SIG-M5 (cell line): ENCODE results near the gene ARL11.

ENCODE experiments used
- DNase-seq: peaks from one replicate; lab custom pipeline; 2025; lab: John Stamatoyannopoulos, UW

ARL11 gene

DNA sequence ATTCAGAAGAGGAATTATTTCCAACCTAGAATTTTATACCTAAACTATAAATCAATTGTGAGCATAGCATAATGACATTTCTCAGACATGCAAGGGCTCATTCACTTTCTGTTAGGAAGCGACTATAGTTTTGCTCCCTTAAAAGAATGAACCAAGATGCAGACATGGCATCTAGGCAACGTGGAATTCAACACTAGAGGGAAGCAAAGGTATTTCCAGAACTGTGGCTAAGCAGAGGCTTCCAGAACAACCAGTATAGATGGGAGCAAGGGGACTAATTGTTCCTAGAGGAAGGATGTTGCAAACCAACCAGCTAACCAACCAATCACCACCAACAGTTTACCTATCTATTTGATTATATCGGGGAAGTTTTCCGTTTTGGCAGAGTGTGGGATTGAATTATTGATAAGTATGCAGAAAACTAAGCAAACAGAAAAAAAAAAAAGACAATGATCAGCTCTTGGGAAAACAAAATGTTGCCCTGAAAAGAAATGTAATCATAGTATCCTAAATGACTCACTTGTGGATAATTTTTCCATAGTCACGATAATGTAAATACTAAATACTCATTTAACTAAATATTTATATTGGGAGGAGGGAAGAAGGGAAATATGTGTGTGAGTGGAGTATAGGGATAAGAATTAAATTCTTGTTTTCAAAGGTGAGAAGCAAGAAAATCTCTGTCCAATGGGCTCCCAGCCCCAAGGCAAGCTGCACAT lies 21.1 kb downstream of the ARL11 start:
- no peak for DNase-seq

DNA sequence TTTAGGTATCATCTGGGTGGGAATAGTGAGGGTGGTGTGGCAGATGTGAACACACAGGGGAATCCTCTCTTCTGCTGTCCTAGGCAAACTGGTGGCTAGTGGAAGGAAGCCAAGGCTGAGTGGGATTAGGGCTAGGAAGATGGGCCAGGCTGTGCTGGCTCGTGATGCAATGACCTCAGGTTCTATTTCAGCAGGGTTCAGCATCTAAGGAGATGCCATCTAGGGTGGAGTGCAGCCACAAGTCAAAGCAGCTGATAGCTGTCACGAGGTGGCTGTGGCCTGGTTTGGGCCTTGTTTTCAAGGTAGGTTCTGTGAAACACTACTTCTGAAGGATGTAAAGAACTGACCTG lies 21.6 kb downstream of the ARL11 start:
- DNase-seq: no peak

DNA sequence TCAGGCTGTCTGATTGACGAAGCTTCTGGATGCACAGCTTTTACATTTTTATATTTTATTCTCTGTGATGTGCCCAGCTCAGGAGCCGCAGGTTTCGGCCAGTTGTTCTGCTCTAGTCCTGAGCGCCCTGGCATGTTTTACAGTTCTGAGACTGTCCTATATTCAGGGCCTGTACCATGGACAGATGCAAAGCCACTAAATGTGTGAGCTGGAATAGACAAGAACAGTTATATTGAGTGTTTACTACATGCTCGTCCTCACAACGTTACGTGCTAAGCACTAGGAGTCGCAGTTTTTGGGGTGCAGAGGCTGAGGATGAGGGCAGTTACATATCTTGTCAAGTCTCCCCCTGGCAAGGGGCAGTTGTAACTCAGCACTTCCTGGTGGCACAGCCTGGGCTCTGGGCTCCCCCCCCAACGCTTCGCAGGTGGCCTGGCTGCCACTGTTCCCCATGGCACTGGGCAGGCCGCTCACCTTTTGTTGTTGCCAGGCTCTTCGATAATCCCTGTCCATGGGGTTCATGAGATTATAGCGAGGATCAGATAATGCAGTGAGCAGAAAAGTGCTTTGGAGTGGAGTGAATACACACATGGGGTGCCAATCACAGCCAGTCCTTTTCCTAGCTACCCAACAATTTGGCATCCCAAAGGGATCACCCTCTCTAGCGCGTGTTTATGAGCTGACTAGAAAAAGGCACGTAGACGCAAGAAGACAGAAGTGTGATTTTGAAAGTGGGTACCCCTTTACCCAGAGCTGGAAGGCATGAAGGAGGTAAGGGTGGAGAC lies 23.5 kb downstream of the ARL11 start:
- no peak for DNase-seq

DNA sequence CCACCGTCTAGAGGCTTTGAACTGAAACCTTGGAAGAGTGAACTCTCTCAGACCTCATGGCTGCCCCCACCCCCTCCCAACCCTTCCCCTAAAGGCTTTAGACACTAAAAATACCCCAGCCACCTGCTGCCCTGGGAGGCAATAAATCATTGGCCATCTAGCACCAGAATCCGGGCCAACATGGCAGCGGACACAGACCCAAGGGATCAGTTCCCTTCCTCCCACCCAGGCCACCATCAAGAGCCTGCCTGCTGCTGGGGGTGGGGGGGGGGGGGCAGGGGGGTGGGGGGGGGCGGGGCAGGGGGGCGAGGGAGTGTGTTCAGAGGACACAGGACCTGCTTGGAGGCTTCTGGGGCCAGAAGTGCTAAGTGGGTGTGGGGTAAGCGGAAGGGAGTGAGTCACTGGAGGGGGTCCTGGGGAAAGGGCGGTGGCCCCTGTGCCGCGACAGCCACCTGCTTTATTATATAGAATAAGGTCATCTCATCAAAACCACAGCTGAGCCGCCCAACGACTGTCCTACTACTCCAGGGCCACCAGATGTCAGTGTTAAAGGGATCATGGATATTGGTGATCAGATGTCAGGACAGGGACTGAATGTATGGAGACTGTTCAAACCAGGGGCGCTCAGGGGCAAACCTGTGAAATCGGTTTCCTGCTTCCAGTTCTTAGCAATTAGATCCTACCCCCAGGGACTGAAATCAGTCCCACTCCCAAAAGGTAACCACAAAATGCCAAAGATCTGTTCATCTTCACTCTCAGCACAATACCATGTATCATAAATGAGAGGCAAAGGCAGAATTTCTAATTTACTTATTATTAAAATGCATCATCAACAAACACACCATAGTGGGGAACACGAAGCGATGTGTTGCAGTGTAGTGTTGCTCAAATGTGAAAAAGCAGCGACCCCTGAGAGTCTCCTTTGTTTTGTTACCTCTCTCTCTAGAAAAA lies 24.3 kb downstream of the ARL11 start:
- DNase-seq: no peak

DNA sequence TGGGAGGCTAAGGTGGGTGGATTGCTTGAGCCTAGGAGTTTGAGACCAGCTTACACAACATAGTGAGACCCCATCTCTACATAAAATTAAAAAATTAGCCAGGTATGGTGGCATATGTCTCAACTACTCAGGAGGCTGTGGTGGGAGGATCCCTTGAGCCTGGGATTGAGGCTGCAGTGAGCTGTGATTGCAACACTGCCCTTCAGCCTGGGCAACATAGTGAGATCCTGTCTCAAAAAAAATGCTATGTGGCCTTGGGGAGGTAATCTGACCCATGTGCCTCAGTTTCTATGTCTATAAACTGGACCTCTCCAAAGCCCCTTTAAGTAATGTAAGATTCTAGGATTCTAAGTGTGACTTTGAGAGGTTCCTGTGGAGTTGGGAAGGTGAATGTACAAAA lies 25.2 kb downstream of the ARL11 start:
- DNase-seq: no peak

DNA sequence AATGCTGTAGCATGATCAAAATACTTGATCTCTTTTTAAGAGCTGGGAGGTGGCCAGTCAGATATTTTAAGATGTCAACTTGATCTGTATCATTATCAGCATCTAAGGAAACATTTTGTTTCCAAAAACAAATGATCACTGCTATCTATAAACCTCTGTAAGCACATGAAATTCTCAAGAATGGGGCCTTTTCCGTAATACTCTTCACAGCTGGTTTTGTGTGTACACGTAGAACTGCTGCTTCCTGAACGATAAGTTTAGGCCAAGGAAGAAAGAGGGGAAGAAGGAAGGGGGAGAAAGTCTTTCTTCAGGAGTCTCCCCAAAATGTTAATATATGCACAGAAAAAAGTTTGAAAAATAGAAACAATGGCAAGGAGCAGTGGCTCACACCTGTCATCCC lies 25.7 kb downstream of the ARL11 start:
- no peak for DNase-seq

DNA sequence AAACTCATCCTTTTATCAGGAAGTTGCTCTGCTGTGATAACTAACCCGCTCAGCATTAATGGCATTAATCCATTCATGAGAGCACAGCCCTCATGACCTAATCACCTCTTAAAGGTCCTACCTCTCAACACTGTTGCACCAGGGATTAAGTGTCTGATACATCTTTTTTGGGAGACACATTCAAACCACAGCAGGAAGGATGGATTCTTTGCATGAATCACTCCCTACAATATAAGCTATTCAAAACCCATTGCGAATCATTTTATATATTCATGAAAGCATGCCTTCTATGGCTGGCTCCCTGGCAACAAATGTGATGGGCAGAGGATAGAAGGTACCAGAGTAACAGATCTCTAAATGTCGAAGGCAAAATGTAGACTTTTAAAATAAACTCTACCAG lies 27.6 kb downstream of the ARL11 start:
- no peak for DNase-seq

DNA sequence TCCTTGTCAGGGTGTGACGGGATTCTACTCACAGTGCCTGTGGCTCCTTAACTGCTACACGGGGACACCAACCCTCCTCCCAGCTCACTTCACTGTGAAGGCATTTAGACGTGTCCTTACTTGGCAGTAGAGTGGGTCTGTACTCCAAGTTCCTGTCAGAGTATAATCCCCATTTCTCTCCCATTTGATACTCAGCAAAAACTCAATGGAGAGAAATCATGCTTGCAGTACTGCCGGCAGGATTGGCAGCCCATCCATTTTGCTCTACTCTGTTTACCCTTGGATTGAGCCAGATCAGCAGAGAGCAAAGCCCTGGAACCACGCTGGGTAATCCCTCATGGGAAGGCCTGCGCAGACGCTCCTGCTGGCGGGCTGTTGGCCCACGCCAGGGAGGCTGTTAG lies 28.9 kb downstream of the ARL11 start:
- no peak for DNase-seq

DNA sequence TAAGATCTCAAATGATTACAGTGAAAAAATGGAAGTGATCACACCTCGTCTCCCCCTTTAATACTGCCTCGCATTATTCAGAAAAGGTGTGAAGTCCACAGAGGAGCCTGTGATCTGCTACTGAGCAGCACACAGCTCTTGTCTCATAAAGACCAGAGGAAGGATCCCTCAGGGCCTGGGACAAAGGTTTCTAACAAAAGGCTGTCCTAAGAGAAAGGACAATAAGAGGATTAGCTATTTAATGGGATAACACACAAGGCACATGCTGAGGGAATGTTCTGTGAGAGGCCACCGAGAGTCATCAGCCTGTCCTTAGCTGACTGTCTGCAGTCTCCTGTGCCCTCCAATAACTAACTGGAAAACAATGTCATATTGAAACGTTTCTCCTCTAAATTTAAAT lies 36.3 kb downstream of the ARL11 start:
- DNase-seq: no peak

DNA sequence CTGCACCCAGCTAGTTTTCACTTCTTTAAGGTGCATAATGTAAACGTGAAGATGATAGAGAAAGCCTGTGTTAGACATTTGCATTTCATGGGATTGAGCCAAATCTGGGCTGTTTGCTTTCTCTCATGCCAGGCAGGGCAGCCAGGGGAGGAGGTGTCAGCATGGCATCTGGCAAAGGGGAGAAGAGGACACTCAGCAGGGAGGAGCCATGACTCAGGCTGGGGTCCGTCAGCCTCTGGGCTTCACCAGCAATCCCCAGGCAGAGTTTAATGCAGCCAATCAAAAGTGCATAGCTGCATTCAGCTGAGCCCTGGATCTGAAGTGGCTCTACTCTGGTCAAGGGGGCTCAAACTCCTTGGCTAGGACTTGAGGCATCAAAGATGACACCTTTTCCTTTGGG lies 39.5 kb downstream of the ARL11 start:
- no peak for DNase-seq

DNA sequence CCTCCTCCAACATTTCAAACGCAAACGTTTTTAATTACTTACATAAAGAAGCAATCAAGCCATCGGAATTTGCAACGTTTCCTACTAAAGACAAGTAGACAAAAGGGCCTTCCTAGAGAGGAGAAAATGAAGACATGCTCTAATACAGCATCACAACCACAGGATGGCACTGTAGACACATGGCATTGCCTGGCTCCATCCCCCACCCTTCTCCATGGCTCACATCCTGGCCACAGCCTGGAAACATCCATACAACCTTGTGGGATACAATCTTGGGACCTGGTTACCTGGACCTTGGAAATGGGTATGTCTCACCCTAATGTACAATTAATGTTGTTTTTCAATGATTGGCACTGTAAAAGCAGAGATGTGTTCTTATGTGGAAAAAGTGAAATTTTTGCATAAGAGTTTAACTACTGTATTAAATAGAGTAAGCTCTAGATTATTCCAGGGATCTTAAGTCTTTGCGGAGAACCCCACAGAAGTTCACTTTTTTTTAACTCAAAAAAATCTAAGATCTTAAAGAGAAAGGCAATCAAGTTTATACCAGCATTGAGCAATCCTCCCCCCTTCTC lies 41.5 kb downstream of the ARL11 start:
- DNase-seq: no peak

DNA sequence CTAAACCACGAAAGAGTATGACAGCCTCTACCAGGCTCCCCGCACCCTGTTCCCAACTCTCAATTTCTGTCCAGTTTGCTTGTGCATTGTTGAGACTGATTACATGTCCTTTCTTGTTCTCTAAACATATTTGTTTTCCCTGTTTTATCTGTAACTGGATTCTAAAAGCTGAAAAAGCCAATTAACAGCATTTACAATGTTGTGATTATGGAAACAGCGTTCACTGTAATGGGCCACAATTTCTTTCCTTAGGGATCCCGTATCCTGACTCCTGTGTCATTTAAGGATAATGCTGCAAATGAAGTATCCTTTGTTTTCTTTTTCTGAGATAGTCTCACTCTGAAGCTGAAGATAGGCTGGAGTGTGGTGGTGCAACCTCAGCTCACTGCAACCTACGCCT lies 42.5 kb downstream of the ARL11 start:
- no peak for DNase-seq

DNA sequence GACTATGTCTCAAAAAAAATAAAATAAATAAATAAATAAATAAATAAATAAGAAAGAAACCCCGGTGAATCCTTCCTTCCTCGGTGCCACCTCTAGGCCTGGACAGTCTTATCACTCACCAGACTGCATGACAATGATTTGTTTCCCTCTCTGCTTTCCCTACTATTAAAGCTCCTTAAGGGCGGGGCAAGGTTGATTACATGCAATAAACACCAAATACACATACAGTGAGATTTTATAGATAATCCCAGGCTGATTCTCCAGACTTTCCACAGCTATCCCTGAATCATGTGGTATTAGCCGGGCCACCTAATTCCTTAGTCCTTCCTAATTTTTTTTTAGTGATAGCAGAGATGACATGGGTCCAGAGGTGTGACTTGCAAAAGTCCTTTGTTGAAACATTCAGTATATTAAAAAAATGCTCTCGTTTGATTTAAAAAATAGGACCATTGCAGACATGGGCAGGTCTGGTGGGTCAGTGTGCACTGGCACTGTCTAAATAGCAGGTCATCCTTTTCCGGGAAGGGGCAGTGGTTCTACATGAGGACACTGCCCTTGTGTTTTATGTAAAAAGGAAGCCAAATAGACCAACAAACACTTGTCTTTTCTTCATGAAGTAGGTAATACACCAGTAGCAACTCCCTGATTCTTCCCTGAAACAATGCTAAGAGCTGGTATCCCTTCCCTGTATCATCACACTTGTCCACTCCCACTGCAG lies 48.4 kb downstream of the ARL11 start:
- no peak for DNase-seq

DNA sequence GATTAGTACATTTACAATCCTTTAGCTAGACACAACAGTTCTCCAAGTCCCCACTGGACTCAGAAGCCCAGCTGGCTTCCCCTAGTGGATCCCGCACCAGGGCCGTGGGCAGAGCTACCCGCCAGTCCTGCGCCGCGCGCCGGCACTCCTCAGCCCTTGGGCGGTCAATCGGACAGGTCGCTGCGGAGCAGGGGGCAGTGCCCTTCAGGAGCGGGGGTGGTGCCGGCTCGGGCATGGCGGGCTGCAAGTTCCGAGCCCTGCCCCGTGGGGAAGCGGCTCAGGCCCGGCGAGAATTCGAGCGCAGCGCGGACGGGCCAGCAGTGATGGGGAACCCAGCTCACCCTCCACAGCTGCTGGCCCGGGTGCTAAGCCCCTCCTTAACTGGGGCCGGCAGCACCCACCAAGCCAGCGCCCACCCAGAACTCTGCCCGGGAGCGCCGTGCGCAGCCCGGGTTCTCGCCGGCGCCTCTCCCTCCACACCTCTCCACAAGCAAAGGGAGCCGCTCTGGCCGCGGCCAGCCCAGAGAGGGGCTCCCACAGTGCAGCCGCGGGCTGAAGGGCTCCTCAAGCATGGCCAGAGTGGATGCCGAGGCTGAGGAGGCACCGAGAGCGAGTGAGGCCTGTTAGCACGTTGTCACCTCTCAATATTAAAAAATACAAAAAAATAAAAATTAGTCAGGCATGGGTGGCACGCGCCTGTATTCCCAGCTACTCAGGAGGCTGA lies 50.0 kb downstream of the ARL11 start:
- DNase-seq: no peak

DNA sequence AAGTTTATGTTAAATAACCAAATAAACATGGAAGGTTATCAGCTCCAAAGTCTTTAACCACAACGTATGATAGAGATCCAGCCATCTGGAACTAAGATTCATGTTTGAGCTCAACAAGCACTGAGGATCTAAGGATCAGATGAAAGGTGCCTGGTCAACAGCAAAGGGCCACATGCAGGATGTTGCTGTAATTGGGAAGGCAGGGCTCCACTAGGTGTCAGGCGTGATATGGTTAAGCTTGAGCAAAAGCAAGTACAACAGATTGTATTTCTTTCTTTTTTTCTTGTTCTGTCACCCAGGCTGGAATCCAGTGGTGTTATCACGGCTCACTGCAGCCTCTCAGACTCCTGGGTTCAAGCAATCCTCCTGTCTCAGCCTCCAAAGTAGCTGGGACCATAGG lies 50.9 kb downstream of the ARL11 start:
- DNase-seq: no peak

DNA sequence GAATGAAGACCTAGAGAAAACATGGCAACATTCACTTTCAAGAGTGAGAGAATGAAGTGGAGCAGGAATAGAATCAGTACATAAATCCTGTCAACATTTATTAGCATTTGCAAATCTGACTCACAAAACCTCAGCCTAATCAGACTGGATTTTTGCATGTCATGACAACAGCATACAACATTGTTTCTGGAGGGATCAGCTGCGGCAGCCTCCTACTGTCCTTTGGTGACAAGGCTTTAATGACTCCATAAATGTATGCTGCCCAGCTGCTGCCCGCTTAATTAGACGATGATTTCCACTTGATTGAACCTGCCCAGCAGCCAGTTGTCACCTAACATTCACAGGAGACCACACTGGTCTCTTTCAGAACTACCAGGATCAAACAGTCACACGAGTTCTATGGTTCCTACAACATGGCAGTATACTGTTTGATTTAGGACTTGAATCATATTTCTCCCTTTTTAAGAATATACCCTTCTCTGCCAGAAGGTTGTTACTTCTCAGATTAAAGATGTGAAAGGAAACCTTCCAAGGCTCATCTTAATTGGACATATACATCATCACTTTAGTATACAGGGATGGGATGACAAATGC lies 53.6 kb downstream of the ARL11 start:
- no peak for DNase-seq
